Fibroblast of lung (primary cell): ENCODE measurements around the gene MAJIN. TPM values are rescaled to one million over a fixed set of nuclear protein-coding genes. Genes with fewer than 3 reads are reported as not detected.

Experiments
- DNase-seq, 2 donors: peaks; one replicate each; pipeline versions ENCODE4 v3.0.0 to v3.0.0-alpha.2; 2010; ENCODE audit warnings: low read depth in 2 of 2
- H2AFZ ChIP-seq: 2 replicates; pipeline ENCODE4 v1.5.1; 2012; ENCODE audit warnings: low read length, control low read depth, inconsistent platforms
- H3K27ac ChIP-seq: 2 replicates; pipeline ENCODE4 v1.5.1; 2011; ENCODE audit warnings: low read length, control low read depth; ENCODE audit not compliant: insufficient read depth
- H3K27me3 ChIP-seq: 2 replicates; pipeline ENCODE4 v1.5.1; 2011; ENCODE audit warnings: mild to moderate bottlenecking, low read length; ENCODE audit not compliant: control insufficient read depth, insufficient read depth
- H3K36me3 ChIP-seq: 2 replicates; pipeline ENCODE4 v1.5.1; 2011; ENCODE audit warnings: low read length; ENCODE audit not compliant: control insufficient read depth, insufficient read depth
- H3K4me1 ChIP-seq: 2 replicates; pipeline ENCODE4 v1.5.1; 2011; ENCODE audit warnings: low read length; ENCODE audit not compliant: control insufficient read depth, insufficient read depth; ENCODE audit errors: extremely low read depth
- H3K4me2 ChIP-seq: 2 replicates; pipeline ENCODE4 v1.5.1; 2011; ENCODE audit warnings: low read length, control low read depth; ENCODE audit not compliant: insufficient read depth; ENCODE audit errors: extremely low read depth
- H3K4me3 ChIP-seq, 4 experiments: fragments of 200-600 bp in 1 of 4; sonication (generic) in 1 of 4; replicated peaks in 1 of 4; 2 replicates each; pipeline ENCODE4 v1.5.1; 2011 to 2016; ENCODE audit warnings: low read length in 4 of 4, low read depth in 3 of 4, mild to moderate bottlenecking in 3 of 4, control low read depth in 2 of 4, inconsistent platforms in 1 of 4, mixed read lengths in 1 of 4; ENCODE audit not compliant: insufficient read depth in 1 of 4; ENCODE audit errors: control extremely low read depth in 1 of 4
- H3K79me2 ChIP-seq: 2 replicates; pipeline ENCODE4 v1.5.1; 2012; ENCODE audit warnings: mild to moderate bottlenecking, low read length, inconsistent platforms; ENCODE audit not compliant: control insufficient read depth, insufficient read depth
- H3K9ac ChIP-seq: 2 replicates; pipeline ENCODE4 v1.5.1; 2011; ENCODE audit warnings: mild to moderate bottlenecking, low read length, control low read depth; ENCODE audit not compliant: insufficient read depth
- H3K9me3 ChIP-seq: 2 replicates; pipeline ENCODE4 v1.5.1; 2012; ENCODE audit warnings: low read depth, low read length; ENCODE audit not compliant: control insufficient read depth, insufficient read depth
- H4K20me1 ChIP-seq: 2 replicates; pipeline ENCODE4 v1.5.1; 2011; ENCODE audit warnings: low read length; ENCODE audit not compliant: control insufficient read depth, insufficient read depth; ENCODE audit errors: extremely low read depth
- CTCF ChIP-seq, 2 donors: IDR thresholded peaks in 1 of 2; conservative IDR thresholded peaks in 1 of 2; 1 replicate in 1 of 2; 2 replicates in 1 of 2; pipeline ENCODE4 v1.5.1; 2011 to 2012; ENCODE audit warnings: low read length in 2 of 2, control low read depth in 1 of 2, inconsistent platforms in 1 of 2, low read depth in 1 of 2, mild to moderate bottlenecking in 1 of 2
- EZH2 ChIP-seq: IDR thresholded peaks from 2 replicates; pipeline ENCODE4 v1.5.1; 2012; ENCODE audit warnings: low read length, control low read depth, mild to moderate bottlenecking; ENCODE audit errors: missing control alignments
- polyA plus RNA-seq, 2 donors: library from polyadenylated mRNA; depleted of rRNA in 1 of 2; stranded (reverse) in 1 of 2; unstranded in 1 of 2; fragments of >200 nt; gene quantifications; 2 replicates each; pipeline ENCODE4 v1.2.1, GENCODE V29; 2011 to 2012; ENCODE audit warnings: missing spikeins in 1 of 2
- total RNA-seq: library from RNA; depleted of rRNA; stranded (reverse); fragments of >200 nt; gene quantifications from 2 replicates; pipeline ENCODE4 v1.2.1, GENCODE V29; 2014

The MAJIN gene
- total and polyA plus RNA-seq, 2 donors (not counting 1 experiment from before 2014, with no cell fraction given): not detected

GRCh38 chr11:64909653-64910343 is 62.1 kb downstream of the MAJIN start:
- Histone ChIP-seq H3K36me3 (peaks cover 21% of the 10 kb centered on the region), H3K9me3 (no peaks in the 10 kb centered on the region), H4K20me1 (no peaks in the 10 kb centered on the region), H3K4me2 (no peak overlapping the region), H3K27ac (no peak overlapping the region), H3K4me3 (no peak overlapping the region), H3K79me2 (no peaks in the 10 kb centered on the region), H3K4me1 (no peaks in the 10 kb centered on the region), H2AFZ (no peak overlapping the region), H3K9ac (no peak overlapping the region), H3K27me3 (no peaks in the 10 kb centered on the region)
- DNase-seq: no peak
- no peak for TF ChIP-seq EZH2
- no peak for TF ChIP-seq CTCF (conservative IDR thresholded peaks at IDR 0.05 in 1 of 2, IDR thresholded peaks at IDR 0.05 in 1 of 2; ENCODE audit: low read depth in 1 of 2, low read length in 2 of 2)

- Histone ChIP-seq H3K36me3 (peaks cover 21% of the 10 kb centered on the region), H4K20me1 (no peaks in the 10 kb centered on the region), H3K9ac (no peak overlapping the region), H3K4me1 (no peaks in the 10 kb centered on the region), H3K27me3 (no peaks in the 10 kb centered on the region), H3K4me2 (no peak overlapping the region), H3K79me2 (no peaks in the 10 kb centered on the region), H3K27ac (no peak overlapping the region), H2AFZ (no peak overlapping the region), H3K4me3 (no peak overlapping the region), H3K9me3 (no peaks in the 10 kb centered on the region)
- TF ChIP-seq CTCF (conservative IDR thresholded peaks at IDR 0.05 in 1 of 2, IDR thresholded peaks at IDR 0.05 in 1 of 2; ENCODE audit: low read depth in 1 of 2, low read length in 2 of 2): no peak
- no peak for TF ChIP-seq EZH2
- no peak for DNase-seq
Measured at GRCh38 chr11:64908766-64909165, 63.1 kb downstream of the MAJIN start.

- H3K9me3 ChIP-seq: no peaks in the 10 kb centered on the region
- no peak overlapping the region for H3K9ac ChIP-seq
- H3K79me2 ChIP-seq: no peaks in the 10 kb centered on the region
- H3K4me1 ChIP-seq: no peaks in the 10 kb centered on the region
- no peaks in the 10 kb centered on the region for H3K27me3 ChIP-seq
- TF ChIP-seq CTCF (conservative IDR thresholded peaks at IDR 0.05 in 1 of 2, IDR thresholded peaks at IDR 0.05 in 1 of 2; ENCODE audit: low read depth in 1 of 2, low read length in 2 of 2) (no peak), EZH2 (no peak)
- H3K4me2 ChIP-seq: no peak overlapping the region
- no peak for DNase-seq
- H3K36me3 ChIP-seq: peaks cover 20% of the 10 kb centered on the region
- no peak overlapping the region for H2AFZ ChIP-seq
- H4K20me1 ChIP-seq: no peaks in the 10 kb centered on the region
- no peak overlapping the region for H3K27ac ChIP-seq
- H3K4me3 ChIP-seq: no peak overlapping the region
Measured at GRCh38 chr11:64906314-64906635, 65.6 kb downstream of the MAJIN start.
